Measurements from ENCODE around the gene UNC45B. TPM values are rescaled to one million over a fixed set of nuclear protein-coding genes. Genes with fewer than 3 reads are reported as not detected.
"Not testable (repeated sequence)": the region's sequence is repeated elsewhere in the genome, so short reads cannot be mapped to it uniquely, and the experiment has no call there.

The UNC45B gene
- total RNA-seq, 2 donors from 2014 or later: not detected

GRCh38 chr17:35174835-35175334 is 27.3 kb downstream of the UNC45B start:
- Histone ChIP-seq H3K4me1 (no peaks in the 10 kb centered on the region), H3K4me3 (no peak overlapping the region), H3K9ac (ENCODE audit: low read depth in 2 of 2, low read length in 2 of 2) (no peak overlapping the region), H3K36me3 (no peaks in the 10 kb centered on the region), H3K27me3 (no peaks in the 10 kb centered on the region), H3K9me3 (no peaks in the 10 kb centered on the region), H3K27ac (no peak overlapping the region)
- intact Hi-C loops (cut with DNase I): loop anchor here (10.0 kb wide), 1 partner anchor 360 kb away; the partner anchor contains the start of gene SLFN12L
- no peak for TF ChIP-seq CTCF (IDR thresholded peaks at IDR 0.05)
- no peak for DNase-seq

GRCh38 chr17:35175638-35176415 is 28.2 kb downstream of the UNC45B start:
- H3K27ac ChIP-seq: no peak overlapping the region
- DNase-seq: no peak
- no peaks in the 10 kb centered on the region for H3K4me1 ChIP-seq
- intact Hi-C loops (cut with DNase I): loop anchor here (10.0 kb wide), 1 partner anchor 359 kb away; the partner anchor contains the start of gene SLFN12L
- TF ChIP-seq CTCF (IDR thresholded peaks at IDR 0.05): no peak
- H3K9ac ChIP-seq (ENCODE audit: low read depth in 2 of 2, low read length in 2 of 2): no peak overlapping the region
- H3K9me3 ChIP-seq: no peaks in the 10 kb centered on the region
- H3K27me3 ChIP-seq: no peaks in the 10 kb centered on the region
- no peaks in the 10 kb centered on the region for H3K36me3 ChIP-seq
- no peak overlapping the region for H3K4me3 ChIP-seq

GRCh38 chr17:35176897-35177296 is 29.3 kb downstream of the UNC45B start:
- Histone ChIP-seq H3K4me3 (no peak overlapping the region), H3K27me3 (no peaks in the 10 kb centered on the region), H3K9me3 (no peaks in the 10 kb centered on the region), H3K27ac (no peak overlapping the region), H3K36me3 (no peaks in the 10 kb centered on the region), H3K9ac (ENCODE audit: low read depth in 2 of 2, low read length in 2 of 2) (no peak overlapping the region), H3K4me1 (no peaks in the 10 kb centered on the region)
- DNase-seq: no peak
- intact Hi-C loops (cut with DNase I): loop anchor here (10.0 kb wide), 1 partner anchor 358 kb away; the partner anchor contains the start of gene SLFN12L
- TF ChIP-seq CTCF (IDR thresholded peaks at IDR 0.05): no peak

- H3K9me3 ChIP-seq; H3K36me3 ChIP-seq; H3K27ac ChIP-seq; DNase-seq; H3K4me3 ChIP-seq; H3K27me3 ChIP-seq; H3K9ac ChIP-seq (ENCODE audit: low read depth in 2 of 2, low read length in 2 of 2); H3K4me1 ChIP-seq: not testable (repeated sequence)
- intact Hi-C loops (cut with DNase I): loop anchor here (10.0 kb wide), 1 partner anchor 355 kb away; the partner anchor contains the start of gene SLFN12L
Measured at GRCh38 chr17:35179379-35179778, 31.8 kb downstream of the UNC45B start.

GRCh38 chr17:35183332-35183731 is 35.7 kb downstream of the UNC45B start:
- H3K4me1 ChIP-seq: no peaks in the 10 kb centered on the region
- no peak for DNase-seq
- no peaks in the 10 kb centered on the region for H3K27me3 ChIP-seq
- TF ChIP-seq CTCF (IDR thresholded peaks at IDR 0.05): no peak
- no peak overlapping the region for H3K27ac ChIP-seq
- intact Hi-C loops (cut with DNase I): no loop called here
- no peak overlapping the region for H3K4me3 ChIP-seq
- no peaks in the 10 kb centered on the region for H3K36me3 ChIP-seq
- H3K9me3 ChIP-seq: no peaks in the 10 kb centered on the region
- H3K9ac ChIP-seq (ENCODE audit: low read depth in 2 of 2, low read length in 2 of 2): no peak overlapping the region

- intact Hi-C loops (cut with DNase I): no loop called here
- TF ChIP-seq CTCF (IDR thresholded peaks at IDR 0.05): no peak
- no peak overlapping the region for H3K9ac ChIP-seq (ENCODE audit: low read depth in 2 of 2, low read length in 2 of 2)
- H3K36me3 ChIP-seq: no peaks in the 10 kb centered on the region
- no peak for DNase-seq
- H3K4me1 ChIP-seq: no peaks in the 10 kb centered on the region
- H3K27ac ChIP-seq: no peak overlapping the region
- no peaks in the 10 kb centered on the region for H3K27me3 ChIP-seq
- H3K9me3 ChIP-seq: no peaks in the 10 kb centered on the region
- H3K4me3 ChIP-seq: no peak overlapping the region
Measured at GRCh38 chr17:35184274-35184673, 36.7 kb downstream of the UNC45B start.

Measured in colonic mucosa (tissue), 4 donors.